Duodenal mucosa (tissue), 2 donors: ENCODE data around the gene PRKD1.
"Not testable (repeated sequence)": the region's sequence is repeated elsewhere in the genome, so short reads cannot be mapped to it uniquely, and the experiment has no call there.

Experiments
- H3K27ac ChIP-seq: one replicate; pipeline ENCODE4 v1.7.0; 2013; ENCODE audit warnings: low read depth, low read length
- H3K27me3 ChIP-seq, 2 donors: one replicate each; pipeline ENCODE4 v1.7.0; 2013; ENCODE audit warnings: low read length in 2 of 2, control low read depth in 1 of 2; ENCODE audit not compliant: insufficient read depth in 2 of 2, control insufficient read depth in 1 of 2
- H3K36me3 ChIP-seq, 2 donors: one replicate each; pipeline ENCODE4 v1.7.0; 2013; ENCODE audit warnings: low read length in 2 of 2, control low read depth in 1 of 2; ENCODE audit not compliant: insufficient read depth in 2 of 2, control insufficient read depth in 1 of 2
- H3K4me1 ChIP-seq, 2 donors: one replicate each; pipeline ENCODE4 v1.7.0; 2013; ENCODE audit warnings: low read length in 2 of 2, control low read depth in 1 of 2; ENCODE audit not compliant: insufficient read depth in 2 of 2, control insufficient read depth in 1 of 2
- H3K4me3 ChIP-seq, 2 donors: one replicate each; pipeline ENCODE4 v1.7.0; 2013; ENCODE audit warnings: low read length in 2 of 2, low read depth in 1 of 2
- H3K9ac ChIP-seq, 2 donors: one replicate each; pipeline ENCODE4 v1.7.0; 2013; ENCODE audit warnings: low read length in 2 of 2, low read depth in 1 of 2
- H3K9me3 ChIP-seq, 2 donors: one replicate each; pipeline ENCODE4 v1.7.0; 2013; ENCODE audit warnings: low read length in 2 of 2, control low read depth in 1 of 2; ENCODE audit not compliant: control insufficient read depth in 1 of 2

PRKD1 gene

DNA sequence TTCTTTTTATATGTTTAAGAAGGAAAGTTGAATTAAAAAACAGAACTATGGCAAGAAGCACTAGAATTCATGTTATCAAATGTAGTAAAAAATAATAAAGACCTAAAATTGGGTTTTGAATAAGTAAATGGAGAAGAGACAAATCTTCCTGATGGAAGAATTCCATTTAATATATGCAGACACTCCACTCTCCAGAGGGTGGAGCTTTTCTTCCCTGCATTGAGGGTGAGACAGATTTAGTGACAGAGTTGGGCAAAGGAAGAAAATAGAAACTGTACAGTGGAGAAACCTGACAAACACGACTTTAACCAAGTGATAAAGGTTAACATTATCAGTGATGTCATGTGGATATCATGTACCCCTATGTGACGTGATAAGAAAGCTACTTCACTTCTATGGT is 217.6 kb downstream of the PRKD1 start:
- Histone ChIP-seq H3K36me3 (no peaks in the 10 kb centered on the region), H3K4me3 (no peak overlapping the region), H3K4me1 (no peaks in the 10 kb centered on the region), H3K27ac (no peak overlapping the region), H3K27me3 (no peaks in the 10 kb centered on the region), H3K9ac (no peak overlapping the region), H3K9me3 (no peaks in the 10 kb centered on the region)

- Histone ChIP-seq H3K27ac (no peak overlapping the region), H3K9me3 (no peaks in the 10 kb centered on the region), H3K4me3 (no peak overlapping the region), H3K4me1 (no peaks in the 10 kb centered on the region), H3K27me3 (no peaks in the 10 kb centered on the region), H3K36me3 (no peaks in the 10 kb centered on the region), H3K9ac (no peak overlapping the region)
These were observed 218.2 kb downstream of the PRKD1 start for GRCh38 chr14:29709490-29709889.

DNA sequence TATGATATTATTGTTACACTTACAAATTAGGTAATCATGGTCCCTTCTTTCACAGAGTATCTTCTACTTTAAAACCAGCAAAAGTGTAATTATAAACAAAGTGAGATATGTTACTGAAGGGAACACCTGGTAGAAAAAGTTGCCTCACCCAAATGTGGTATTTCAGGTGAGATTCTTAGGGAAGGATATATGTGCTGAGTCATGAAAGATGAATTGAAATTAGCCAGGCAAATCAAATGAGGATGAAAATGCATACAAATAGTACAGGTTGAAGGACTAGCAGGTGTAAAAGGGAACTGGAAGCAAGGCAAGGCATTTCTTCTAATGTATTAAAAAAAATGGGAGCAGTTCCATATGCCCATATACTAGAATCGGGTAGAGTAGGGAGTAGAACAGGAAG is 220.9 kb downstream of the PRKD1 start:
- H3K4me3 ChIP-seq = no peak overlapping the region
- no peaks in the 10 kb centered on the region for H3K36me3 ChIP-seq
- no peak overlapping the region for H3K9ac ChIP-seq
- H3K27me3 ChIP-seq = no peaks in the 10 kb centered on the region
- no peaks in the 10 kb centered on the region for H3K4me1 ChIP-seq
- H3K9me3 ChIP-seq = no peaks in the 10 kb centered on the region
- H3K27ac ChIP-seq = no peak overlapping the region

DNA sequence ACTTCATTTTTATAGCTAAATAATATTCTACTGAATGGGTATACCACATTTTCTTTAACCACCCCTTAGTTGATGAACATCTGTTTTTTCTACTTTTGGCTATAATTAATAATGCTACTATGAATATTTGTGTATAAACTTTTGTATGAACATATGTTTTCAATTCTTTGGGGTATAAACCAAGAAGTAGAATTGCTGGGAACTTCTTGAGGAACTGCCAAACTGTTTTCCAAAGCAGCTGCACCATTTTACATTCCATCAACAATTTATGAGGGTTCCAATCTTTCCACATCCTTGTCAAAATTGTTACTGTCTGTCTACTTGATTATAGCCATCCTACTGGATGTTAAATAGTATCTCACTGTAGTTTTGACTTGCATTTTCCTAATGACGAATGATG is 221.8 kb downstream of the PRKD1 start:
- Histone ChIP-seq H3K27ac (no peak overlapping the region), H3K4me1 (no peaks in the 10 kb centered on the region), H3K9me3 (no peaks in the 10 kb centered on the region), H3K36me3 (no peaks in the 10 kb centered on the region), H3K9ac (no peak overlapping the region), H3K27me3 (no peaks in the 10 kb centered on the region), H3K4me3 (no peak overlapping the region)

GRCh38 chr14:29689597-29689996 is 238.1 kb downstream of the PRKD1 start:
- not testable (repeated sequence) for H3K4me1 ChIP-seq, H3K9ac ChIP-seq, H3K27ac ChIP-seq, H3K4me3 ChIP-seq, H3K27me3 ChIP-seq, H3K9me3 ChIP-seq, H3K36me3 ChIP-seq

DNA sequence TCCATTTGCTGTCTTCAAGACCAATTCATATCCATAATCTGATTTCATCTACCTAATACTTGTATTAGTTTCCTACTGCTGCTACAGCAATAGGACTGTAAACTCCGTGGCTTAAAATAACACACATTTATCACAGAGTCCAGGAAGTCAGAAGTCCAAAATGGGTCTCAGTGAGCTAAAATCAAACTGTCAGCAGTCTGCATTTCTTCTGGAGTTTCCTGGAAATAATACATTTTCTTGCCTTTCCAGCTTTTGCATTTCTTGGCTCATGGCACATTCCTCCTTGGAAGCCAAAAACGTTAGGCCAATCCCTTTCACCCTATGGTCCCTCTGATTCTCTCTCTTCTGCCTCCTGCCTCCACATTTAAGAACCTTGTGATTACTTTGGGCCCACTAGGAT is 239.8 kb downstream of the PRKD1 start:
- Histone ChIP-seq H3K27me3 (no peaks in the 10 kb centered on the region), H3K9me3 (no peaks in the 10 kb centered on the region), H3K4me1 (no peaks in the 10 kb centered on the region), H3K4me3 (no peak overlapping the region), H3K36me3 (no peaks in the 10 kb centered on the region), H3K27ac (no peak overlapping the region), H3K9ac (no peak overlapping the region)

GRCh38 chr14:29687071-29687765 is 240.4 kb downstream of the PRKD1 start:
- Histone ChIP-seq H3K4me1 (no peaks in the 10 kb centered on the region), H3K4me3 (no peak overlapping the region), H3K27ac (no peak overlapping the region), H3K9ac (no peak overlapping the region), H3K27me3 (no peaks in the 10 kb centered on the region), H3K9me3 (no peaks in the 10 kb centered on the region), H3K36me3 (no peaks in the 10 kb centered on the region)

DNA sequence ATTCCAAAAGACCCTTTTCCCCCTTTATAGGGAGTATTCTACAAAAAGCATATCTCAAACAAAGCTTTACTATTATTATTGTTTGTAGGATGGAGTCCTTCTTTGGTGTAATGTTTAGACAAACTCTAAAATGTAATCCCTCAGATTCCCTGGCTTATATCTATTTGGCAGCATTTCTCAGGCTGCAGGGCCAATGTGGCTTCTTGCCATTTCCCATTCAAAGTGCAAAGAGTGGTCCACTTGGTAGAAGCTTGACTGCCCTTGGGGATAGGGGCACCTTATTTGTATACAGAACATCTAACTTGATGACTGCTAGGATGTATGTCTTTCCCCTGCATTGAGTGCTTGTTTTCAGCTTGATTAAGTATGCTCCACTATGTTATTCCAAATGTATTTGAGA is 242.7 kb downstream of the PRKD1 start:
- H3K9me3 ChIP-seq = no peaks in the 10 kb centered on the region
- H3K4me3 ChIP-seq = no peak overlapping the region
- no peaks in the 10 kb centered on the region for H3K36me3 ChIP-seq
- no peaks in the 10 kb centered on the region for H3K27me3 ChIP-seq
- no peaks in the 10 kb centered on the region for H3K4me1 ChIP-seq
- H3K9ac ChIP-seq = no peak overlapping the region
- no peak overlapping the region for H3K27ac ChIP-seq

DNA sequence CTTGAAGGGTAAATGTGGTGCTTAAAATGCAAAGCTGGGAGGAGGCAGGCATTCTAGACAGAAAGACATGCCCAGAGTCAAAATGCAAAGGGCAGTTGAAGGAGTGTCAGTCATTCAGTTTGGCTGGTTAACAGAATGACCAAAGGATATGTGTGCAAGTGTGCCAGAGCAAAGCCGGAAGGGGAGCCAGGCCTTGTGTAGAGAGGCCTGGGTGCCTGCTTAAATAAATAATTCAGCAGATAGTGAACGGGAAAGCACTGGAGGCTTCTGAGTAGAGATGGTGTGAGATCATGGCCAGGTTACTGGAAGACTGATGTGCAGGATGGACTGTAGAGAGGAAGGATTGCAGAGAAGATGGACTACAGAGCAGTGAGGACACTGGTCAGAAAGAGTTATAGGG is 244.9 kb downstream of the PRKD1 start:
- no peak overlapping the region for H3K4me3 ChIP-seq
- H3K9ac ChIP-seq = no peak overlapping the region
- no peaks in the 10 kb centered on the region for H3K27me3 ChIP-seq

DNA sequence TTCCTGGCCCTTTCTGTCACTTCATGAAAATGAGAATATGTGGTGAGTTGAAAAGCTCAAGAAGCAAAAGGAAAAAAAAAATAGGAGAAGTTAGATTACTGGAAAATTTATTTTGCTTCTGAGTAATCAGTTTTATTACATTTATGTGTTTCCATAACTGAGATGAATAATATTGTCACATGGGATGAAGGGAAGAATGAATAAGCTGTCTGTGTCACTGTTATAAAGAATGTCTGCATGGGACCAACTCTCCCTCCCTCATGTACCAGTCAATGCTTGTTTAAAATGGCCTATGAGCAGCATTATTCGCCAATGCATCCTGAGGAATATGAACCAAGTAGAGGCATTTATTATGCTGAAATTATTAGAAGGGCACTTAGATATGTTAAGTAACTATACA is 246.3 kb downstream of the PRKD1 start:
- H3K9me3 ChIP-seq = no peaks in the 10 kb centered on the region
- no peaks in the 10 kb centered on the region for H3K27me3 ChIP-seq
- no peaks in the 10 kb centered on the region for H3K36me3 ChIP-seq
- H3K4me3 ChIP-seq = no peak overlapping the region
- no peaks in the 10 kb centered on the region for H3K4me1 ChIP-seq
- H3K9ac ChIP-seq = no peak overlapping the region
- H3K27ac ChIP-seq = no peak overlapping the region

More for the DNA sequence above, 244.9 kb downstream of the PRKD1 start:
- no peaks in the 10 kb centered on the region for H3K36me3 ChIP-seq
- H3K27ac ChIP-seq = no peak overlapping the region
- H3K4me1 ChIP-seq = no peaks in the 10 kb centered on the region
- no peaks in the 10 kb centered on the region for H3K9me3 ChIP-seq
